Panc1 (cell line): ENCODE results near the gene ZNF354B. TPM values are rescaled to one million over a fixed set of nuclear protein-coding genes. Genes with fewer than 3 reads are reported as not detected.

ENCODE experiments used
- total RNA-seq: library from RNA; stranded (reverse); gene quantifications from one replicate; pipeline ENCODE4 v1.2.1, GENCODE V29; 2021; ENCODE audit not compliant: unreplicated experiment

ZNF354B gene
- total RNA-seq, 1 experiment from 2014 or later = 33.0 TPM

Other genes with a start within 250 kb of the ZNF354B start
- gene CLK4, start 232.9 kb upstream of the ZNF354B start, total RNA-seq = 23.4 TPM
- 31.7 TPM for gene ZNF354A, start 129.3 kb upstream of the ZNF354B start, total RNA-seq
- 1.2 TPM for gene ZFP2, start 36.0 kb downstream of the ZNF354B start, total RNA-seq
- gene ZNF454, start 81.2 kb downstream of the ZNF354B start, total RNA-seq = 0.10 TPM
- not detected for gene GRM6, start 135.4 kb downstream of the ZNF354B start, total RNA-seq
- gene ZNF879, start 163.9 kb downstream of the ZNF354B start, total RNA-seq = 5.9 TPM
- 4.3 TPM for gene ZNF354C, start 200.4 kb downstream of the ZNF354B start, total RNA-seq